ENCODE results near the gene NCOA3.
A peak's percentile ranks its signal among the peaks of the same experiment; 100 is the strongest.
"Not testable (repeated sequence)": the region's sequence is repeated elsewhere in the genome, so short reads cannot be mapped to it uniquely, and the experiment has no call there.

NCOA3 gene

DNA sequence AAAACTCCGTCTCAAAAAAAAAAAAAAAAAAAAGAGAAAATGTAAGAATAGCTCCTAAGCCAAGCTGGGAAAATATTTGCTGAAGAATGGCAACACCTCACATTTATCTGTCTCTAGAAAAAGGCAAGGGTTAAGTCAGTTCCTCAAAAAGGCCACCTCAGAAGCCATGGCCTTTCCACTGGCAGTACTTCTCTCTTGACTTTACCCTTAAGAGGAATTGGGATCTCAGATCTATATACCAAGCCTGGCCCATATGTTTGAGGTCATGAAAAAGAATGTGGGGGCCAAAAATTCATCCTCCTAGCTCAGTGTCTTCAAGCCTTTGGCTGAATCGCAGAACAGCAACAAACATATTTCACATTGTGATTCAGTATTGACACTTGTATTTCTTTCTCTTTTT is 10.9 kb upstream of the NCOA3 start:
- DNase-seq: no peak
- H3K27me3 Mint-ChIP-seq (ENCODE audit: low read depth, poor library complexity): peaks cover 18% of the 10 kb centered on the region
- H3K27ac Mint-ChIP-seq: no peak overlapping the region
- no peaks in the 10 kb centered on the region for H3K36me3 Mint-ChIP-seq (ENCODE audit: low read depth)
- no peaks in the 10 kb centered on the region for H3K9me3 Mint-ChIP-seq
- H3K4me1 Mint-ChIP-seq: peaks cover 14% of the 10 kb centered on the region
- TF ChIP-seq CTCF (IDR thresholded peaks at IDR 0.05): no peak
- no peak overlapping the region for H3K4me3 Mint-ChIP-seq

DNA sequence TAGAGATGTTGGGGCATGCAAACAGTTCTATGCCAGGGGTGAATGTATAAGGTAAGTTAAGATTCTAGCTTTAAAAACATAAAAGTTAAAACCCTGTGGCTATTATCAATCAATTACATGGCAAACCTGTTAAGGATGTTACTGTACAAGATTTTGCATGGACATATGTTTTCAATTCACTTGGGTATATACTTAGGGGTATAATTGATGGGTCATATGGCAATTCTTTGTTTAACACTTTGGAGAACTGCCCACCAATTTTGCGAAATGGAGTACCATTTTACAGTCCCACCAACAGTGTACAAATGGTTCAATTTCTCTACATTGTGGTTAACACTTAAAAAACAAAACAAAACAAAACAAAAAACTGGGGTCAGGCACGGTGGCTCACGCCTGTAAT is 9.4 kb upstream of the NCOA3 start:
- H3K36me3 Mint-ChIP-seq (ENCODE audit: low read depth): no peaks in the 10 kb centered on the region

DNA sequence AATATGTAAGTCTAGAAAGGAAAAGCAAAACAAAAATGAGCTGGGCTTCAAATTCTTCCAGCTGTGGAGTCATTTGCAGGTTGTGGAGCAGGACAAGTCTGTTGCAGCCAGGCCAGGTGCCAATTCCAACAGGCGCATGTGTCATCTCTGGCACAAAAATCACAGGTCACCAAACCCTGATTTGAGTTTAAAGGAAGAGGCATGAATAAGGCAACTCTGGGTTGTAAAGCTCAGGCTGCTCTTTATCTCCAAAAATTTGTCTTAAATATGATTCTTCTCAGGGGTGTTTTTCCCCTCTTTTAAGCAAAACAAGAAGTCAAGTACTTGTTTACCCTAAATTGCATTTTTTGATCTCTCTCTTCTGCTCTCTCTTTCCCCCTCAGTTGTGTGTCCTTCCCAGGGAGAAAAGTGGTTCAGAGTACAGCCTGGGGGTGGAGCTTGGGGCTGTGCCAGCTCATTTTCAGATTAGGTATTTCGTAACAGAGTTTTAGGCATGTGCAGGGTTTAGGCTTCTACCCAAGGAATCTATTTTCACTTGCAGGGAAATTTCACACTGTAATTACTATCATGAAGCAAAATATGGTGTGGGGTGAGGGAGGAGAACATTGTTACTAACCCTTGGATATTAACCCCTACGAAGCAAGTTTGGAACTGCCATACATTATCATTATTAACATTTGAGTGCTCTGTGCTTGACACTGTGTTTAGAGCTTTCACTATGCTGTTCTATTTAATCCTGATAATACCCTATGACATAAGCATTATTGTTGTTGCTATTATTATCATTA is 8.3 kb upstream of the NCOA3 start:
- Mint-ChIP-seq H3K4me1 (peaks cover 6% of the 10 kb centered on the region), H3K27me3 (ENCODE audit: low read depth, poor library complexity) (peaks cover 13% of the 10 kb centered on the region), H3K9me3 (peaks cover 3% of the 10 kb centered on the region), H3K4me3 (no peak overlapping the region), H3K36me3 (ENCODE audit: low read depth) (no peaks in the 10 kb centered on the region), H3K27ac (peak overlapping the region; percentile 10)
- no peak for TF ChIP-seq CTCF (IDR thresholded peaks at IDR 0.05)
- DNase-seq: no peak

More for the DNA sequence above, 9.4 kb upstream of the NCOA3 start:
- Mint-ChIP-seq H3K4me3 (no peak overlapping the region), H3K9me3 (peaks cover 3% of the 10 kb centered on the region), H3K27ac (no peak overlapping the region), H3K4me1 (peaks cover 10% of the 10 kb centered on the region), H3K27me3 (ENCODE audit: low read depth, poor library complexity) (peaks cover 13% of the 10 kb centered on the region)
- DNase-seq: no peak
- no peak for TF ChIP-seq CTCF (IDR thresholded peaks at IDR 0.05)

DNA sequence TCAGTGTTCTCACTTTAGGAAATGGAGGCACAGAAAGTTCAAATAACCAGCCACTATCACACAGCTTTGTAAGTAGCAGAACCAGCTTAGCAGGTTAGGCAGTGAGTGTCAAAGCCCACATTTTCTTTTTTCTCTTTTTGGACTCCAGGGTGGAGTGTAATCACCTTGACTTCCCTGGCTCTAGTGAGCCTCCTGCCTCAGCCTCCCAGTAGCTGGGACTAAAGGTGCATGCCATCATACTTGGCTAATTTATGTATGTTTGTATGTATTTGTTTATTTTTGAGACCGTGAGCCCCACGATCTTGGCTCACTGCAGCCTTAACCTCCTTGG is 7.8 kb upstream of the NCOA3 start:
- no peak for TF ChIP-seq CTCF (IDR thresholded peaks at IDR 0.05)
- Mint-ChIP-seq H3K9me3 (peaks cover 3% of the 10 kb centered on the region), H3K36me3 (ENCODE audit: low read depth) (no peaks in the 10 kb centered on the region), H3K4me1 (peaks cover 6% of the 10 kb centered on the region), H3K27me3 (ENCODE audit: low read depth, poor library complexity) (peaks cover 13% of the 10 kb centered on the region), H3K4me3 (no peak overlapping the region), H3K27ac (no peak overlapping the region)
- DNase-seq: no peak

- H3K27ac Mint-ChIP-seq; H3K36me3 Mint-ChIP-seq (ENCODE audit: low read depth); DNase-seq; H3K27me3 Mint-ChIP-seq (ENCODE audit: low read depth, poor library complexity); H3K9me3 Mint-ChIP-seq; H3K4me3 Mint-ChIP-seq; H3K4me1 Mint-ChIP-seq: not testable (repeated sequence)
Measured at GRCh38 chr20:47494606-47495005, 7.1 kb upstream of the NCOA3 start.

- H3K27me3 Mint-ChIP-seq (ENCODE audit: low read depth, poor library complexity): peaks cover 10% of the 10 kb centered on the region
- H3K4me3 Mint-ChIP-seq: no peak overlapping the region
- H3K36me3 Mint-ChIP-seq (ENCODE audit: low read depth): no peaks in the 10 kb centered on the region
- H3K27ac Mint-ChIP-seq: peak overlapping the region; percentile 71
- no peak for DNase-seq
- peaks cover 16% of the 10 kb centered on the region for H3K4me1 Mint-ChIP-seq
- H3K9me3 Mint-ChIP-seq: peaks cover 3% of the 10 kb centered on the region
- TF ChIP-seq CTCF (IDR thresholded peaks at IDR 0.05): no peak
Measured at GRCh38 chr20:47496118-47496517, 5.6 kb upstream of the NCOA3 start.

Measured in nephron progenitor cell (in vitro differentiated cells).